ENCODE results near the gene FXYD3.

Gene FXYD3

DNA sequence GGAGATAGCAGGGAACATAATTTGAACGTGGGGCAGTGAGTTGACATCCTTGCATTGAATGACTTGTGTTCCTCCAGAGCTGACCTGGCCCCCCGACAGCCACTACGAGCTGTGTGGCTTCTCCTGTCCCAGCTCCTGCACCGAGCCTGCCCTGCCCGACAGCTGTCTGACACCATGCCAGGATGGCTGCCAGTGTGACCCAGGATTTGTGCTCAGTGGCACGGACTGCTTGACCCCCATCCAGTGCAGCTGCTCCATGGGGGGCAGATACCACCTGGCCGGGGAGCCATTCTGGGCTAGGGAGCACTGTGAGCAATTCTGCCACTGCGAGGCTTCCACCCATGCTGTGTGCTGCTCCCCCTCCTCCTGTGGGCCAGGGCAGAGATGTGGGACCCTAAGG, 29.2 kb upstream of the FXYD3 start:
- Histone ChIP-seq H3K27me3 (ENCODE audit: insufficient read depth, low read length) (no peaks in the 10 kb centered on the region), H3K4me3 (ENCODE audit: low read depth, low read length) (no peak overlapping the region), H3K79me2 (ENCODE audit: control insufficient read depth, insufficient read depth, low read length, unreplicated experiment) (no peaks in the 10 kb centered on the region), H2AFZ (ENCODE audit: low read length, unreplicated experiment) (no peak overlapping the region), H3K36me3 (ENCODE audit: insufficient read depth, low read length) (no peaks in the 10 kb centered on the region), H3K27ac (ENCODE audit: low read depth, low read length) (no peak overlapping the region), H3K4me1 (ENCODE audit: control insufficient read depth, insufficient read depth, low read length, unreplicated experiment) (no peaks in the 10 kb centered on the region)

DNA sequence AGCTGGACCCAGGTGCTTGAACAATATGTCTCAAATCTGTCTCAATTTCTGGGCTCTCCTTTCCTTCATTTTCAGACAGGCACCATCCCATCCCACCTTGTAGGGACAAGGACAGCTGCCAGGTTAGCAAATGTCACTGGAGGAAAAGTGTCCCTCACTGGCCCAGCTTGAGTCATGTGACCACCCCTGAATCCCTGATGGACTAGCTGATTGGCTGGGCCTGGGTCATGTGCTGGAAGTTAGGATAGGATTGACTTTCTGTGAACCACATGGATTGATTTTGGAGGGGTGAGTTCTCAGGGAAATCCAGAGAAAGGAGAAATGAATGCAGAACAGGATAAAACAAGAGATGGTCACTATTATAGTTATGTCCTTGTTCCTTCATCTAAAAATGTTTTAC, 28.2 kb upstream of the FXYD3 start:
- H3K36me3 ChIP-seq (ENCODE audit: insufficient read depth, low read length), result no peaks in the 10 kb centered on the region
- no peak overlapping the region for H2AFZ ChIP-seq (ENCODE audit: low read length, unreplicated experiment)
- H3K4me3 ChIP-seq (ENCODE audit: low read depth, low read length), result no peak overlapping the region
- H3K79me2 ChIP-seq (ENCODE audit: control insufficient read depth, insufficient read depth, low read length, unreplicated experiment), result no peaks in the 10 kb centered on the region
- H3K4me1 ChIP-seq (ENCODE audit: control insufficient read depth, insufficient read depth, low read length, unreplicated experiment), result no peaks in the 10 kb centered on the region
- H3K27ac ChIP-seq (ENCODE audit: low read depth, low read length), result no peak overlapping the region
- no peaks in the 10 kb centered on the region for H3K27me3 ChIP-seq (ENCODE audit: insufficient read depth, low read length)

DNA sequence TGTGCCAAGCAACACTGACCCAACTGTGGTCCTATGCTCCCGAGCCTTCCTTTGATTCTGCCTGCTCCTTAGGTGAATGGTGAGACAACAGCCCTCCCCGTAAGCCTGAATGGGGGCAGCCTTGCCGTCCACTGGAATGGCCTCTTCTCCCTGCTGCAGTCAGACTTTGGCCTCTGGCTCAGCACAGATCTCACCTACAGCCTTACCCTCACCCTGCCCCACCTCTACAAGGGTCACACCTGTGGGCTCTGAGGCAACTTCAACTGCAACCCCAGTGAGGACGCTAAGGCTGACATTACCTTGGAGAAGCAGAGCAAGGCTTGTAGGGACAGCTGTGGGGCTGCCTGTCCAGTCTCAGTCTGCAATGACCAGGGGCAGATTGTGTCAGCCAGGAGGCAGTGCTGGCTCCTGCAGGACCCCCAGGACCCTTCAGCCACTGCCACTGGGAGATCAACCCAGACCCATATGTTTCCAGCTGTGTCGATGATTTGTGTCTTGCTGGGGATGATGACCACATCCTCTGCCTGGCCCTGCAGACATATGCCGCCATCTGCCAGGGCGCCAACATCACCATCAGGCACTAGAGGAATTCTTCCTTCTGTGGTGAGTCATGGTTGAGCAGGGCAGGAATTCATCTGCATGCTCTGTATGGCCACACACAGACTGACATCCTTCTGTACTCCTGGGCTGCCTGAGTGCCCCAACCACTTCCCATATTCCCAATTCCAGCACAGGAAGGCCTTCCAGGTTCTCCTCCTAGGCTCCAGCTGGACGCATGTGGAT, 27.3 kb upstream of the FXYD3 start:
- Histone ChIP-seq H2AFZ (ENCODE audit: low read length, unreplicated experiment) (no peak overlapping the region), H3K36me3 (ENCODE audit: insufficient read depth, low read length) (no peaks in the 10 kb centered on the region), H3K4me1 (ENCODE audit: control insufficient read depth, insufficient read depth, low read length, unreplicated experiment) (no peaks in the 10 kb centered on the region), H3K27me3 (ENCODE audit: insufficient read depth, low read length) (no peaks in the 10 kb centered on the region), H3K79me2 (ENCODE audit: control insufficient read depth, insufficient read depth, low read length, unreplicated experiment) (no peaks in the 10 kb centered on the region), H3K27ac (ENCODE audit: low read depth, low read length) (no peak overlapping the region), H3K4me3 (ENCODE audit: low read depth, low read length) (no peak overlapping the region)

DNA sequence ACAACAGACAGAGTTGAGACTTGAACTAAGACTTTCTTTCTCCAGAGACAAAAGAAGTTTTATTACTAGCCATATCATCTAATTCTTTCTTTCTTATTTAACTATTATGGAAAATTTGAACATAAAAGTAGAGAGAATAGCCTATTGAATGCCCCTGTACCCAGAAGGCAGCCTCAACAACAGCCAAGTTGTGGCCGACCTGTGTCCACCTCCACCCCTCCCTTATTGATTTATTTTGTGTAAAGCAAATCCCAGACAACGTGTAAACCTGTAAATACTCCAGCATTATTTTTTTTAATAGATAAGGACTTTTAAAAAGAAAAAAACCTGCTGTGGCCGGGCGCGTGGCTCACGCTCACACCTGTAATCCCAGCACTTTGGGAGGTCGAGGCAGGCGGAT, 26.1 kb upstream of the FXYD3 start:
- H3K27me3 ChIP-seq (ENCODE audit: insufficient read depth, low read length), result no peaks in the 10 kb centered on the region
- no peaks in the 10 kb centered on the region for H3K79me2 ChIP-seq (ENCODE audit: control insufficient read depth, insufficient read depth, low read length, unreplicated experiment)
- no peak overlapping the region for H2AFZ ChIP-seq (ENCODE audit: low read length, unreplicated experiment)
- no peak overlapping the region for H3K27ac ChIP-seq (ENCODE audit: low read depth, low read length)
- no peaks in the 10 kb centered on the region for H3K4me1 ChIP-seq (ENCODE audit: control insufficient read depth, insufficient read depth, low read length, unreplicated experiment)
- H3K36me3 ChIP-seq (ENCODE audit: insufficient read depth, low read length), result no peaks in the 10 kb centered on the region
- H3K4me3 ChIP-seq (ENCODE audit: low read depth, low read length), result no peak overlapping the region

DNA sequence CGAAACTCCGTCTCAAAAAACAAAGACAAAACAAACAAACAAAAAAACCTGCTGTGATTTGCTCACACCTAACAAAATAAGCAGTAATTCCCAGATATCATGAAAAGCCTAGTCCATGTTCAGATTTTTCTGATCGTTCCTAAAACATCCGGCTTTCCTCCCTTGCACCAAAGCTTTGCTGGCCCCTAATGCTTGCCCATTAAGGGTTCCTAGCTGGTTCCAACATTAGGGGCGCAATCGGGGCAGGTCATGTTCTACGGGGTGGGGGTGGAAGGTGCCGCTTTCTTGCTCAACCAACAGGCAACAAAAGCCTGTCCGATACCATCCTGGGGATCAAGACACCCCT, 25.5 kb upstream of the FXYD3 start:
- Histone ChIP-seq H3K4me1 (ENCODE audit: control insufficient read depth, insufficient read depth, low read length, unreplicated experiment) (no peaks in the 10 kb centered on the region), H3K4me3 (ENCODE audit: low read depth, low read length) (peak overlapping the region; percentile 31; the same call in 1 of the 2 replicates), H3K27me3 (ENCODE audit: insufficient read depth, low read length) (no peaks in the 10 kb centered on the region), H3K79me2 (ENCODE audit: control insufficient read depth, insufficient read depth, low read length, unreplicated experiment) (no peaks in the 10 kb centered on the region), H3K36me3 (ENCODE audit: insufficient read depth, low read length) (no peaks in the 10 kb centered on the region), H2AFZ (ENCODE audit: low read length, unreplicated experiment) (no peak overlapping the region), H3K27ac (ENCODE audit: low read depth, low read length) (no peak overlapping the region)

DNA sequence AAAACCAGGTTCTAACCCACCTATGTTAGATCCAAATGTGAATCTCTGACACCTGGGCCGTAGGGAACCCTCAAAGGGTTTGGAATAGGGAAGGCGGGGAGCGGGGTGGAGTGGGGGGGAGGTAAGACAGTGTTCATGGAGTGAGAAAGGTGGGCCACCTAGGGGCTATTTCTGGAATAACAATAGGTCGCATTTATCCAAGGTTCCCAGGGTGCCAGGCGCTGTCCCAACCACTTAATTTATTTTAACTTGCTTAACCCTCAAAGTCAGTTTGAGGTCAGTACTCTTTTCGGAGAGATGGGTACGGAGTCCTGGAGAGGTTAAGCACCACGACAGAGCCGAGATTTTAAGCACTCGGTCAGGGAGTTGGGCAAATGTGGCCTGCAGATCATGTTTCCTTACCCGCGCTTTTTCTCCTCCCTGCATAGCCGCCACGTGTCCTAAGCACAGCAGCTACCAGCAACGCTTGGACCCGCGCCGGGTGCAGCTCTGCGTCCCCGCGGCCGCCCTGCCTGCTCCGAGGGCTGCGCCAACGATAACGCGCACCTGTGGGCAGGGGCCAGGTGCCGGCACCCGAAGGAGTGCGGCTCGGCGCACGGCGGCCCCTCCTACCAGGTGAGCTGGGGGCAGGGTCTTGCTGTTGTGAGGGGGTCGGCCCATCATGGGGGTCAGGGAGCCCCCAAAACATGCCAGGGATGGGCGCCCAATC, 25.0 kb upstream of the FXYD3 start:
- no peaks in the 10 kb centered on the region for H3K79me2 ChIP-seq (ENCODE audit: control insufficient read depth, insufficient read depth, low read length, unreplicated experiment)
- H3K36me3 ChIP-seq (ENCODE audit: insufficient read depth, low read length), result no peaks in the 10 kb centered on the region
- H3K27me3 ChIP-seq (ENCODE audit: insufficient read depth, low read length), result no peaks in the 10 kb centered on the region
- H2AFZ ChIP-seq (ENCODE audit: low read length, unreplicated experiment), result no peak overlapping the region
- H3K4me1 ChIP-seq (ENCODE audit: control insufficient read depth, insufficient read depth, low read length, unreplicated experiment), result no peaks in the 10 kb centered on the region
- no peak overlapping the region for H3K27ac ChIP-seq (ENCODE audit: low read depth, low read length)
- H3K4me3 ChIP-seq (ENCODE audit: low read depth, low read length), result peak overlapping the region; percentile 31

DNA sequence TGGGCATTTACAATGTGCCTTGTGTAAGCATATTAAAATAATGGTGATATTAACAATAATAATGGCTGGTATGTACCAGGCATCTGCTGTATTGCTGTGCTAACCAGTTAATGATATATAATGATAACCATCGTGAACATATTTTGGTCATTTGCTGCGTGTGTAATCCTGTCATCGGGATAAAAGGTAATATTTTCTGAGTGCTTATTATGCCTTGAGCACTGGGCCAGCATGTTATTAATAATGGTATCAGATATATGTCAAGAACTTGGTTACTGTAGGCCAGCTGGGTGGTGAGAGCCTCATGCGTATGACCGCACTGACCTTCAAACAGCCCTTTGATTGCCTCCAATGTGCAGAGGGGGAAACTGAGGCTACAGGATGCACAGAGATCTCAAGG, 22.2 kb upstream of the FXYD3 start:
- no peak overlapping the region for H2AFZ ChIP-seq (ENCODE audit: low read length, unreplicated experiment)
- H3K27ac ChIP-seq (ENCODE audit: low read depth, low read length), result no peak overlapping the region
- H3K4me1 ChIP-seq (ENCODE audit: control insufficient read depth, insufficient read depth, low read length, unreplicated experiment), result no peaks in the 10 kb centered on the region
- no peaks in the 10 kb centered on the region for H3K79me2 ChIP-seq (ENCODE audit: control insufficient read depth, insufficient read depth, low read length, unreplicated experiment)
- no peaks in the 10 kb centered on the region for H3K36me3 ChIP-seq (ENCODE audit: insufficient read depth, low read length)
- no peak overlapping the region for H3K4me3 ChIP-seq (ENCODE audit: low read depth, low read length)
- no peaks in the 10 kb centered on the region for H3K27me3 ChIP-seq (ENCODE audit: insufficient read depth, low read length)

DNA sequence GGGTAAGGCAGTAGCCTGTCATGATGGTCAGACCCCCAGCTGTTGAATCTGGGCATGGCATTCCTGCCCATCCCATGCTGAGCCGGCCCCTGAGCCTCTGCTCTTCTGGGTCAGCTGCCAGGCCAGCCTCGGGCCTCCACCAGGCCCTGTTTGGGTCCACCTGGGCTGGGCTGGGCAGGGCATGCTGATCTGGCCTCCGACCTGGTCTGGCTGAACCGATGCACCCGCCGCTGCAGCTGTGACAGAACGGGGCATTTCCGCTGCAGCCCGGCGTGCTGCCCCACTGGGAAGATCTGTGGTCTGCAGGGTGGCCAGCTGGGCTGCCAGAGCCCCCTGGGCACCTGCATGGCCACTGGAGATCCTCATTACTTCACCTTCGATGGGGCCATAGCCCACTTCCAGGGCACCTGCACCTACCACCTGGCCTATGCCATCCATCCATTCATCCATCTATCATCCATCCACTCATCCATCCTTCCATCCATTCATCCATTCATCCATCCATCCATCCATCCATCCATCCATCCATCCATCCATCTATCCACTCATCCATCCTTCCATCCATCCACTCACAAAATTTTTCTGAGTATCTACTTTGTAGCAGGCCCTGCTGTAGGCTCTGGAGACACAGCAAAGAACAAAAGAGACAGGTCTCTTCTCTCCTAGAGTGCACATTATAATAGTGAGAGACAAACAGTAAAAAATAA, 21.5 kb upstream of the FXYD3 start:
- Histone ChIP-seq H3K4me3 (ENCODE audit: low read depth, low read length) (no peak overlapping the region), H3K27ac (ENCODE audit: low read depth, low read length) (no peak overlapping the region), H3K79me2 (ENCODE audit: control insufficient read depth, insufficient read depth, low read length, unreplicated experiment) (no peaks in the 10 kb centered on the region), H3K27me3 (ENCODE audit: insufficient read depth, low read length) (no peaks in the 10 kb centered on the region), H3K4me1 (ENCODE audit: control insufficient read depth, insufficient read depth, low read length, unreplicated experiment) (no peaks in the 10 kb centered on the region), H2AFZ (ENCODE audit: low read length, unreplicated experiment) (no peak overlapping the region), H3K36me3 (ENCODE audit: insufficient read depth, low read length) (no peaks in the 10 kb centered on the region)

DNA sequence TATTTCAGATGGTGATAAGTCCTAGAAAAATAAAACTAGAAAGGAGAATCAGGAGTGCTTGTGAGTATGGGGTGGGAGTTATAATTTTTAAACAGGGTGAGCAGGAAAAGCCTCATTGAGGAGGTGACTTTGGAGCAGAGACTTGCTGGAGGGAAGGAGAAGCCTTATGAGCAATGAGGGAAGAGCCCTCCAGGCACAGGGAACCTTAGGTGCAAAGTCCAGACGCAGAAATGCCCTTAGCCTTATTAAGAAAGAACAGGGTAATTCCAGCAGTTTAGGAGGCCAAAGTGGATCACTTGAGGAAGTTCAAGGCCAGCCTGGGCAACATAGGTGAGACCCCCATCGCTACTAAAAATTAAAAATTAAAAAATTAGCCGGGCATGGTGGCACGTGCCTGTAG, 21.0 kb upstream of the FXYD3 start:
- no peak overlapping the region for H2AFZ ChIP-seq (ENCODE audit: low read length, unreplicated experiment)
- H3K27me3 ChIP-seq (ENCODE audit: insufficient read depth, low read length), result no peaks in the 10 kb centered on the region
- no peak overlapping the region for H3K4me3 ChIP-seq (ENCODE audit: low read depth, low read length)
- H3K79me2 ChIP-seq (ENCODE audit: control insufficient read depth, insufficient read depth, low read length, unreplicated experiment), result no peaks in the 10 kb centered on the region
- H3K4me1 ChIP-seq (ENCODE audit: control insufficient read depth, insufficient read depth, low read length, unreplicated experiment), result no peaks in the 10 kb centered on the region
- H3K27ac ChIP-seq (ENCODE audit: low read depth, low read length), result no peak overlapping the region
- H3K36me3 ChIP-seq (ENCODE audit: insufficient read depth, low read length), result no peaks in the 10 kb centered on the region

DNA sequence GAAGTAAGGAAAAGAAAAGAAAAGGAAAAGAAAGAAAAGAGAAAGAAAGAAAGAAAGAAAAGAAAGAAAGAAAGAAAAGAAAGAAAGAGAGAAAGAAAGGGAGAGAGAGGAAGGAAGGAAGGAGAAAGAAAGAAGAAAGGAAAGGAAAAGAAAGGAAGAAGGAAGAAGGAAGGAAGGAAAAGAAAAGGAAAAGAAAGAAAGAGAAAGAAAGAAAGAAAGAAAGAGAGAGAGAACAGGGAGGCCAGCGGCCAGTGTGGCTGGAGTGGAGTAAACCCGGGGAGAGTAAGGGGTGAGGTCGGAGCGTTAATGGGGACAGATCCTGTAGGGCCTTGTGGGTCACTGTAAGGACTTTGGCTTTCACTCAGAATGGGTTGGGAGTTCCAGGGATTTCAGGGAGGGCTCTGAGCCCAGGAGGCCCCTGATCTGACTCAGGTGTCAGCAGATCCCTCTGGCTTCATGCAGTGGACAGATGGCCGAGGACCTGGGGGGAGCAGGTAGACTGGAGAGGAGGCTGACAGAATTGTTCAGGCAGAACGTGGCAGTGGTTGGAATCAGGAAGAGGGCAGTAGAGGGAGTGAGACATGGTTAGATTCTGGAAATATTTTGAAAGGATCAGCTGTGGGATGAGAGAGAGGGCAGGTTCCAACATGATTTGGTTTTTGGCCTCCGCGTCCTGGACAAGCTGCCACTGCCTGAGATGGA, 19.8 kb upstream of the FXYD3 start:
- Histone ChIP-seq H3K79me2 (ENCODE audit: control insufficient read depth, insufficient read depth, low read length, unreplicated experiment) (no peaks in the 10 kb centered on the region), H3K4me3 (ENCODE audit: low read depth, low read length) (no peak overlapping the region), H3K4me1 (ENCODE audit: control insufficient read depth, insufficient read depth, low read length, unreplicated experiment) (no peaks in the 10 kb centered on the region), H3K27me3 (ENCODE audit: insufficient read depth, low read length) (no peaks in the 10 kb centered on the region), H3K27ac (ENCODE audit: low read depth, low read length) (no peak overlapping the region), H2AFZ (ENCODE audit: low read length, unreplicated experiment) (no peak overlapping the region), H3K36me3 (ENCODE audit: insufficient read depth, low read length) (no peaks in the 10 kb centered on the region)

Measured in ACC112 (cell line).